GM19468 (cell line): ENCODE results near the gene GYS2.
"Not testable (repeated sequence)": the region's sequence is repeated elsewhere in the genome, so short reads cannot be mapped to it uniquely, and the experiment has no call there.

Experiments used
- ATAC-seq: cut with Tn5 transposase; IDR thresholded peaks from one replicate; pipeline ENCODE4 v1.9.1; 2021; ENCODE audit warnings: mild to moderate bottlenecking, moderate library complexity, moderate number of reproducible peaks; ENCODE audit not compliant: unreplicated experiment; ENCODE audit errors: extremely low read depth

GYS2 gene

GRCh38 chr12:21604245-21605101 lies at the start of gene GYS2:
Gene GYS2 (minus strand): TSS chr12:21604847. CDS start chr12:21604592, 255 bp downstream.
- no peak for ATAC-seq

DNA sequence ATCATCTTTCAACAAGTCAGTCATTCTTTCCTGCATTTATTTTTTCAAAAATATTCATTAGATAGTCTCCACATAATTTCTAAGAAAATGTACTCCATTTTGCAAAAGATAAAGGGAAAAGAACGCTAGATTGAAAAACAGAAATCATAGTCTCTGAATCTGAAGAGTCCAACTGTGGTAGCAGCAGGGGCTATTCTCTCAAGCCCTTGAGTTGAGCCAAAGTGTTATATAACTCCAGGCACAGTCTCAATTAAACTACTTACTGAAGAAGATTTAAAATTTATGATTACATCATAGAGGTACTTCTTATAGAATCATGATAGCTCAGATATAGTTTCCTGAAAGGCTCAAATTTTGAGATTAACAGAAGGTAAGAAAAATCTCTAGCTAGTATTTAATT lies 47.2 kb upstream of the GYS2 start:
- ATAC-seq = no peak

DNA sequence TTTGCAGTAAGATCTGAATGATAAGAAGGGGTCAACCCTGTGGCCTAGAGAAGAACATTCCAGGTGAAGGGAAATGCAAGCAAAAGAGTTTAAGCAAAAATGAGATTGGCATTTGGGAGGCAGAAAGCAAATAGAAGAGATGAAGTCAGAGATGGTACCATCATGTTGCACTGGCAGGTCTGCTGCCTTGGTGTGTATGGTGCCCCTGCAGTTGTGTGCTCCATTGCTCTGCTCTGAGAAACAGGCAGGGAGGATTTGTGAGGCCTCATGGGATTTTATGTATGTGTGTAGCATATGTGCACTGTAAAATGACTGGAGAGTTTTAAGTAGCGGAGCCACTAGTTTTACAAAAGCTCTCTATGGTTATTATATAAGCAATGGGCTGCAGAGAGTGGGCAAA lies 46.4 kb upstream of the GYS2 start:
- no peak for ATAC-seq

DNA sequence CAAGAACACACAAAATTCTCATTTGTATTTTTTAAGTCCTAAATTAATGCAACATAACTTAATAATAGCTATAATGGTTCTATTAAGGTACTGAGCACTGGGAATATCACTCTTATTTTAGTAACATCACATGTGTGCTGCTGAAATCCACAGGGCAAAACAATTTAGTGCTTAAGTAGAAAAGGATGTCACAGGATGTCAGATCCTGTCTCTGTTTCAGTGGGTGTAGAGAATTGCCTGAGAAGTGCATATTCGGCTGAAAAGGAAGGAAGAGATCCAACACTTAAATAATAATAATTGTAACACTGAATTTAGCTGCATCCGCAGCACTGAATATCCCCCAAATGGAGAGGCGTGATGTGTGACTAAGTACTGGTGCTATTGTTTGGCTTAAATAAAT lies 44.4 kb upstream of the GYS2 start:
- ATAC-seq = no peak

- ATAC-seq = no peak
Observed at GRCh38 chr12:21648378-21648777, 43.7 kb upstream of the GYS2 start.

- no peak for ATAC-seq
Observed at GRCh38 chr12:21647179-21647578, 42.5 kb upstream of the GYS2 start.

GRCh38 chr12:21645041-21645500 lies 40.4 kb upstream of the GYS2 start:
- ATAC-seq = not testable (repeated sequence)

DNA sequence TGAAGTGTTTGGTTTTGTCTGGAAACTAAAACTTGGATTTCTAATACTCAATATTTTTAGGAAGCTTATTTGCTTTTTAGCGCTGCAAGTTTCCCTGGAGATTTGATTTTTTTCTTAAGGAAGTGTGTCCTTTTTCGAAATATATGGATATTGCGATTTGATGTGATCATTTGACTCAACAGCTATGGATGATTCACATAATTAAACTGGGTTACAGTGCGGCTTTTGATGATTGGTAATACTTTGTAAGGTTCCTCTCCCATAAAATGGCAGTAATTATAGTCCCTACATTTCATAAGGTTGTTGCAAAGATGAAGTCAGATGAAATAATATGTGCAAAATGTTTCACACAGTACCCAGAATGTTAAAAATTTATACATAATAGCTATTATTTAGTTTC lies 39.9 kb upstream of the GYS2 start:
- no peak for ATAC-seq

- no peak for ATAC-seq
Observed at GRCh38 chr12:21643758-21644157, 39.1 kb upstream of the GYS2 start.

DNA sequence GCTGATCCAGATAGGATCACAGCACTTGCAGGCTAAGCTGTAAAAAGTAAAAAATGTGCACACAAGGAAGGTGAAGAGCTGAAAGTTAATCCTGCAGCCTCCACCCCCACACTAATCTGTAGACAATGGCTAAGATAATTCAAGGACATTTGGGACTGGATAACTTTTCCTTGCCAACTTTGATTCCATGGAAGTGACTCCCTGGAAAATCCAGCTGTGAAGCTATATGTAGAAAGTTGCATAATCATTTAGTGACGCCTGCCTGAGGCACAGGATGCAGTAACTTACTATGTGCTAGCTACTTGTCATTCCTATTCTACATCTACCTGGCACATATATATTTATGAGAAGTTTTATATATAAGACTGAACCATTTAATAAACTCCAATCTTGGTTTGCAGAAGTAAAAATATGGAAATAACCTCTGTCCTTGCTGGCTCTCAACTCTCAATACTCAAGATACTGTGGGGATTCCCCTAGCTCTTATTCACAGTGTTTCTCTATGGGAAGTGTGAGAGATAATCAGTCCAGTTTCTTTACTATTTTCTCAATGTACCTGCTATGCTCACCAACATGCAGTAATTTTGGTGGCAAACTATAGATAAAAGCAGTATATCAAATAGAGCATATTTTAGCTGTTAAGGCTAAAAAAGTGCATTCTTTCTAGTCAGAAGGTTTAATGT lies 38.2 kb upstream of the GYS2 start:
- ATAC-seq = peak; percentile 19

DNA sequence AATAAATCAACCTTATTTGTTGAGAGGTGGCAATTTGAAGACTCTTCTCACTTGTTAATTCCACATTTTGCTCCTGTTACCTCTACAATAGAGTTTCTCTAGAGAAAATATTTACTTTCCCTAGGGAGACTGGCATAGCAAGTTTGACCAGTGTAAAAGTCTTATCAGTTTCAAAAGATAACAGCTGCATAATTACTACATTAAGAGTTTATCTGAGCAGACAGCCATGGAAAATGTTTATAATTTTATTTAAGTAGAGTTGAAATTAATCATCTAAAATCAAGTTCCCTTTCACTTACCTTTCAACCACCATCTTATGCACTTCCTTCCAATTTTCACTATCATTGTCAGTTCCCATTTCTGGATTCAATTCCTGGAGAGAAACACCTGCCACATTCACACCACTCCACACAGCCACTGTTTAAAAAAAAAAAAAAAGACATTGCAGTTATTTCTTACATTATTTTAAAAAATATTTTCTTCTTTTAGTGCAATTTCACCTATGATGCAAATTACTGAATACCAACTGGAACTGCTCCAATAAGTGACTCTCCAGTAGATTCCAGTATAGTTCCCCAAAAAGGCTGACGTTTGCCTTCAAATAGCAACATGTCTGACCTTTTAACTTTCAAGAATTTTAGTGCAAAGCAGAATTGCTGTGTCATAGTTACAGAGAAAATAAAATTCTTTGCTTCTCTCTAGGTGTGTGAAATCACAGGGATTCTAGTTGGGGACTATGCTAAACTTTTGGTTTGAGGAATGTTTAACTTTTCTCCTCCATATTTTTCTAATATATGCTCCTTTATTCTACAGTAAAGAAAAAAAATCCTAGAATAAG lies 33.6 kb upstream of the GYS2 start:
- ATAC-seq = no peak

DNA sequence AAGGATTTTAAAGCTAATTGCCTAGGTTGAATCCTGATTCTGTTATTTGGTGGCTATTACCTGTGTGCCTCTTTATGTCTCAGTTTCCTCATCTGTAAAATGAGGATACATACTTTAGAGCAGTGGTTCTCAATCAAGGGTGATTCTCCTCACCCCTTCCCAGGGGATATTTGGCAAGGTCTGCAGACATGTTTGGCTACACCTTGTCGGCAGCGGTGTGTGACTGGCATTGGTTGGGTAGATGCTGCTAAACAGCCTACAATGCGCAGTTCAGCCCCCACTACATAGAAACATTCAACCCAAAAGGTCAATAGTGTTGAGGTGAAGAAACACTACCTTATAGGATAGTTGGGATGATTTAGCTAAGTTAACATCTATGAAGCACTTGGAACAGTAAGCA lies 29.6 kb upstream of the GYS2 start:
- no peak for ATAC-seq

GRCh38 chr12:21631367-21631766 lies 26.7 kb upstream of the GYS2 start:
- ATAC-seq = no peak

DNA sequence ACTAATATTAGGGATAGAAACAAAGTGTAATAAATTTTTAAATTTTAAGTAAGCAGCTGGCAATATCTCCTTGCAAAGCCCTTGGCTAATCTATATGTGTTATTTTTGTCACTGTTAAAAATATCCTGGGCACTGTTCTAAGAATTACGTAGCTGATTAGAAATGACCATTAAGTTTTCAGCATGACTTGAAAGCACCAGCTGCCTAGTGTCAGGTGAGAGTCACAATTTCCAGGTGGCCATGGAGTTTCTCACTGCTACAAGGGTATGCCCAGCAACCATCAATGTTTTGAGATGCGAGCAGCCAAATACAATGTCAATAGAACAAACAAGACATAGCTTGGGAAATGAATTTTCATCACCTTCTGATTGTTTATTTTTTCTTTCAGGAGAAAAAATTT lies 23.3 kb upstream of the GYS2 start:
- no peak for ATAC-seq

- no peak for ATAC-seq
Observed at GRCh38 chr12:21618566-21618965, 13.9 kb upstream of the GYS2 start.

GRCh38 chr12:21617030-21617429 lies 12.4 kb upstream of the GYS2 start:
- no peak for ATAC-seq

GRCh38 chr12:21615431-21615830 lies 10.8 kb upstream of the GYS2 start:
- no peak for ATAC-seq

DNA sequence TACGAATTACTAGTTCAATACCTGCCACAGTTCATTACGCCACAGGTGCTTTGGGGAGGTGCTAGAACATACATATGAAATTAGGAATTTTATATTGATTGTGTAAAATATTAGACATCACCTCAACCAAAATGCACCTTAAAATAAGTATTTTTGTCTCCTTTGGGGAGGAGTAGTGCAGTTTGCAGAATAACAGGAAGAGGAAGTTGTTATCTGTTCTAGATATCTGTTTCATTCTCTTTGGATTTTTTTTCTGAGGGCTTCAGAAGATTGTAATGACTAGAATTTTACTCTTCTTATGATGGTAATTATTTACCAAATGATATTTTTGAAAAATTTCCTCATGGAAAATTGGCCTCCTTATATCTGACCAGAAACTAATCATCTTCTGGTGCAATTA lies 9.9 kb upstream of the GYS2 start:
- ATAC-seq = no peak

DNA sequence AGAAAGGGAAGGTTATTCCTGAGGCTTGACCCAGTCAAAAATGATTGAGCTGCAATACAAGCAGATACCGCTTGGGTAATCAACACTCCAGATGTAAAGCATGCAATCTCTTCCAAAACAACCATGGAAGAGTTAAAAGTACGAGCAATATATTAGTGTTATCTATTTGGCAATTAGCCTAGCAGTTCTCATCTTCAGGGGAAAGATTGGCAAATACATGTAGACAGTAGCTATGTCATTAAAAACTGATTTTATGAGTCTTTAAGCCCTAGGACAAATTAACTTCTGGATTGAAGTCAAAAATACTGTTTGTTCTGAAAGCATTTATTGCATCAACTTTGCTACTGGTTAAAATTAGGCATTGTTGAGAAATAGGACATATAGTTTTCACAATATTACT lies 9.3 kb upstream of the GYS2 start:
- no peak for ATAC-seq

- no peak for ATAC-seq
Observed at GRCh38 chr12:21608196-21608595, 3.5 kb upstream of the GYS2 start.

DNA sequence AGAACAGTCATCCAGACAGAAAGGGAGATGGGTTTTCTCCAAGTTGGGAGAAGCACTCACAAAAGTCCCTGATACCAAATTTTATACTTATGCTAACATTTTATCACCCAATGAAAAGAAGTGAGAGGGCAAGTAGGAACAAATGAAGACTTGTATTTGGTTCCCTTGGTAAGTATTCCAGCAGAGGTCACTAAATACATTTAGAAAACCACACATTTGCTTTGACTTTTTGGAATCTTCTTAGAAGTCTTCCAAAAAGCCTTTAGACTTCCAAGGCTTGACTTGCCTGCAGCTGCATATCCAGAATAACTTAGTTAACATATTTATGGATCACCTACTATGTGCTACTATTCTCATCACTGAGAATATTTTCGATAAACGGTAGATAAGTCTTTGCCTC lies 3.1 kb upstream of the GYS2 start:
- no peak for ATAC-seq
